Lower lobe of right lung (tissue), 2 donors: ENCODE data around the gene HSF4. TPM values are rescaled to one million over a fixed set of nuclear protein-coding genes. Genes with fewer than 3 reads are reported as not detected.

Experiments used
- ATAC-seq, 2 donors: fragments of 200-7000 bp; cut with Tn5 transposase; one replicate each; pipeline ENCODE4 v1.9.1; 2020 to 2022; ENCODE audit warnings: mild to moderate bottlenecking in 2 of 2, moderate library complexity in 2 of 2
- DNase-seq: peaks from one replicate; pipeline ENCODE4 v3.0.0-alpha.2; 2020
- H3K27ac ChIP-seq: fragments of 200-600 bp; one replicate; pipeline ENCODE4 v1.8.0; 2022
- H3K27me3 ChIP-seq: fragments of 200-600 bp; one replicate; pipeline ENCODE4 v1.8.0; 2022; ENCODE audit warnings: low read depth
- H3K36me3 ChIP-seq: fragments of 200-600 bp; one replicate; pipeline ENCODE4 v1.8.0; 2022; ENCODE audit warnings: mild to moderate bottlenecking
- H3K4me1 ChIP-seq: fragments of 200-600 bp; one replicate; pipeline ENCODE4 v1.8.0; 2022
- H3K4me3 ChIP-seq: fragments of 200-600 bp; one replicate; pipeline ENCODE4 v1.8.0; 2022; ENCODE audit warnings: mild to moderate bottlenecking
- H3K9me3 ChIP-seq: fragments of 200-600 bp; one replicate; pipeline ENCODE4 v1.8.0; 2022
- CTCF ChIP-seq: fragments of 200-600 bp; IDR thresholded peaks from one replicate; pipeline ENCODE4 v1.8.0; 2022; ENCODE audit warnings: antibody characterized with exemption, mild to moderate bottlenecking
- intact Hi-C: fragments of 100-400 bp; cut with DNase I; formaldehyde crosslinking; loops from one replicate; pipeline ENCODE4 v1.11.0; 2022
- total RNA-seq: library from RNA; stranded (reverse); fragmentation: NEBNext Ultra II Directional; extraction: Animal tissue kit (Norgen Biotek cat#: 25700); gene quantifications from one replicate; pipeline ENCODE4 v1.2.1, GENCODE V29; 2021
- donor health status: DM: no; HTN: yes; CAD: no; lungs with severe emphysema.

HSF4 gene
- total RNA-seq, 1 donor from 2014 or later: 76.3 TPM

GRCh38 chr16:67150833-67151396 lies 13.6 kb upstream of the HSF4 start, which contains the start of gene B3GNT9:
B3GNT9 (minus strand) TSS chr16:67150998; CDS start chr16:67150485, 513 bp downstream.
- H3K9me3 ChIP-seq: no peaks in the 10 kb centered on the region
- peaks cover 12% of the 10 kb centered on the region for H3K27me3 ChIP-seq
- H3K36me3 ChIP-seq: peaks cover 37% of the 10 kb centered on the region
- peaks cover 33% of the 10 kb centered on the region for H3K4me1 ChIP-seq
- peak within 1 kb of the TSS; percentile 84 for H3K27ac ChIP-seq
- ATAC-seq (peak; percentile 82 to 86), DNase-seq (peak; percentile 84)
- H3K4me3 ChIP-seq: peak within 1 kb of the TSS; percentile 68
- intact Hi-C loops: loop anchor here (10.0 kb wide), 1 partner anchor 176 kb away; no protein-coding TSS in a partner anchor
- TF ChIP-seq CTCF: no peak

GRCh38 chr16:67151431-67152097 lies 13.0 kb upstream of the HSF4 start:
- H3K36me3 ChIP-seq: peaks cover 30% of the 10 kb centered on the region
- H3K27me3 ChIP-seq: peaks cover 12% of the 10 kb centered on the region
- peaks cover 33% of the 10 kb centered on the region for H3K4me1 ChIP-seq
- DNase-seq (no peak), ATAC-seq (no peak)
- peak overlapping the region; percentile 84 for H3K27ac ChIP-seq
- H3K4me3 ChIP-seq: peak overlapping the region; percentile 68
- TF ChIP-seq CTCF: no peak
- intact Hi-C loops: loop anchor here (10.0 kb wide), 1 partner anchor 177 kb away; no protein-coding TSS in a partner anchor
- H3K9me3 ChIP-seq: no peaks in the 10 kb centered on the region

GRCh38 chr16:67154578-67155294 lies 9.8 kb upstream of the HSF4 start:
- Histone ChIP-seq H3K27me3 (peaks cover 12% of the 10 kb centered on the region), H3K27ac (no peak overlapping the region), H3K9me3 (no peaks in the 10 kb centered on the region), H3K4me3 (no peak overlapping the region), H3K4me1 (peaks cover 41% of the 10 kb centered on the region), H3K36me3 (peaks cover 4% of the 10 kb centered on the region)
- TF ChIP-seq CTCF: no peak
- DNase-seq: no peak
- no peak for ATAC-seq
- intact Hi-C loops: loop anchor here (10.0 kb wide), 1 partner anchor 180 kb away; no protein-coding TSS in a partner anchor

- H3K4me3 ChIP-seq: no peak overlapping the region
- intact Hi-C loops: loop anchor here (10.0 kb wide), 1 partner anchor 181 kb away; no protein-coding TSS in a partner anchor
- peaks cover 4% of the 10 kb centered on the region for H3K36me3 ChIP-seq
- peaks cover 5% of the 10 kb centered on the region for H3K27me3 ChIP-seq
- no peaks in the 10 kb centered on the region for H3K9me3 ChIP-seq
- H3K27ac ChIP-seq: no peak overlapping the region
- TF ChIP-seq CTCF: peak; percentile 99
- DNase-seq: peak; percentile 85
- ATAC-seq: peak; percentile 62 to 75
- H3K4me1 ChIP-seq: peaks cover 33% of the 10 kb centered on the region
Measured at GRCh38 chr16:67155295-67156142, 9.0 kb upstream of the HSF4 start.
